CD4-positive, alpha-beta T cell treated with Interleukin-10 for 1 hour (primary cell): ENCODE data around the gene PMVK.
A peak's percentile ranks its signal among the peaks of the same experiment; 100 is the strongest.

Experiments
- DNase-seq: peaks from one replicate; pipeline ENCODE4 v3.0.0-alpha.2; 2020

PMVK gene

DNA sequence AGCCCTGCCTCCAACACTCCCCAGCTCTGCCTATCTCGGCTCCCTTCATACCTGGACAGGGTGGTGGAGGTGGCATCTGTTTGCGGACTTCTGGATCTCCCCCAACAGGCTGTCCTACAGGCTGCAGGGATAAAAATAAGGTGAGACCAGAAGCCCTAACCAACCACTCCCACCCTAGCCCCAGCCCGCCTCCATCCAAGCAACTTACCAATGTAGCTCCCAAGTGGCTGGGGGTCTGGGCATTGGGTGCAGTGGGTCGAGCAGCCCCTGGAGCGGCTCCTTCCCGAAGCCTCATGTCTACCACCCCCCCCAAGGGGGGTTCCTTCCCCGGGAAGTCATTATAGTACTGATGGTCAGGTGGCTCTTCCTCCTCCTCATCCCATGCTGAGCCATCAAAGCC lies 29.6 kb upstream of the PMVK start:
- no peak for DNase-seq

DNA sequence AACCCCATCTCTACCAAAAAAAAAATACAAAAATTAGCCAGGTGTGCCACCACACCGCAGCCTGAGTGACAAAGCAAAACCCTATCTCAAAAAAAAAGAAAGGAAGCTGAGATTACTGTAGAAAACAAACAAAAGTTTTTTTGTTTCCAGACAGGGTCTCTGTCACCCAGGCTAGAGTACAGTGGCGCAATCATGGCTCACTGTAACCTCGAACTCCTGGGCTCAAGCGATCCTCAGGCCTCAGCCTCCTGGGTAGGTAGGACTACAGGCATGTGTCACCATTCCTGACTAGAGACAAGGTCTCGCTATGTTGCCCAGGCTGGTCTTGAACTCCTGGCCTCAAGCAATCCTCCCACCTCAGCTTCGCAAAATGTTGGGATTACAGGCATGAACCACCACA lies 27.8 kb upstream of the PMVK start:
- no peak for DNase-seq

GRCh38 chr1:154963643-154964042 lies 27.1 kb upstream of the PMVK start:
- DNase-seq = no peak

- no peak for DNase-seq
These were observed 26.3 kb upstream of the PMVK start for GRCh38 chr1:154962795-154963330.

GRCh38 chr1:154962156-154962749 lies 25.7 kb upstream of the PMVK start:
- no peak for DNase-seq

GRCh38 chr1:154961207-154962155 lies 25.0 kb upstream of the PMVK start, which contains the start of gene PYGO2:
PYGO2 (minus strand) TSS chr1:154961782; CDS start chr1:154961576, 206 bp downstream.
- peak; percentile 86 for DNase-seq

DNA sequence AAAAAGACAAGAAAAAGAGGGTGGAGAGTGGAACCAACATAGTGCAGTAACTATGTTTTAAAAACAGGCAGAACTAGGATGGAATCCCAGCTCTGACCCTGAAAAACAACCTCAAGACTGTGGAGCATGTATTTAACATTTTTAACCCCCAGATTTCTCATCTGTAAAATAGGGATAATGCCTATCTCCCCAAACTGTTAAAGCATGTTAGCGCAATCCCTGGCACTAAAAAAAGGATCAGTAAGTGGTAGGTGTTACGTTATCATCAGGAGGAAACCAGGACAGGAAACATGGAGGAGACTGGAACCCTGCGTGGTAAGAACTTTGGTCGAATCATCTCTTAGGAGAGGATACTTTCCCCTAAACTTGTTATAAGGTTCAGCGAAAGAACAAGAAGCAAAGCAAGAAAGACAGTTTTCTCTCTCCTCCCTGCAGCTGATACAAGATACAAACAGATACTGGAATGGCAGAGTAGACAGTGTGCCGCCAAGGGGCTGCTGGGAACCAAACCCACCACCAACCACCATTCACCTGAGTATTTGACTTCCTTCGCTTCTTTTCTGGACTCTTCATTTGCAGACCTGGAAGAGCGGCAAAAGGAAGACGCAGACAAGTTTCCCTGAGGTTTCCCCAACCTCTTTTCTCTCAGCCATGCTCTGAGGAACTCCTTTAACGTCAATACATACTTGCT lies 24.1 kb upstream of the PMVK start:
- DNase-seq = no peak

GRCh38 chr1:154959426-154959780 lies 22.9 kb upstream of the PMVK start:
- DNase-seq = no peak

- no peak for DNase-seq
These were observed 22.3 kb upstream of the PMVK start for GRCh38 chr1:154958681-154959425.

DNA sequence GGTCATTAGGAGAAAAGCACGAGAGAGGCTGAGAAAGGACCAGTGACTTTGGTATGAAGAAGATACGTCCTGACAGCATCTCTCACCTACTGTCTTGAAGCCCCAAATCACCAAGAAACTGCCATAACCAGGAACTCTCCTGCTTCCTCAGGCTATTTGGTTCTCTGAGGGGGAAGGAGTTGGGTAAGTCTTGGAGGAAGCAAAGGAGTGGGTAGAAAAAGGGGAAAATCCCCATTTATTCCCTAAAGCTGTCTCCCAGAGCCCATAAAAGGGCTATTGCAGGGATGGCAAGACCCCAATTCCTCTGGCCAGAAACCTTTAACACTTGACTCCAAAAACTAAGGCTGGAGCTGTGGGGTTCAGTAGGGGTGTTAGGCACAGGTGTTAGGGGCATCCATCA lies 21.5 kb upstream of the PMVK start:
- no peak for DNase-seq

DNA sequence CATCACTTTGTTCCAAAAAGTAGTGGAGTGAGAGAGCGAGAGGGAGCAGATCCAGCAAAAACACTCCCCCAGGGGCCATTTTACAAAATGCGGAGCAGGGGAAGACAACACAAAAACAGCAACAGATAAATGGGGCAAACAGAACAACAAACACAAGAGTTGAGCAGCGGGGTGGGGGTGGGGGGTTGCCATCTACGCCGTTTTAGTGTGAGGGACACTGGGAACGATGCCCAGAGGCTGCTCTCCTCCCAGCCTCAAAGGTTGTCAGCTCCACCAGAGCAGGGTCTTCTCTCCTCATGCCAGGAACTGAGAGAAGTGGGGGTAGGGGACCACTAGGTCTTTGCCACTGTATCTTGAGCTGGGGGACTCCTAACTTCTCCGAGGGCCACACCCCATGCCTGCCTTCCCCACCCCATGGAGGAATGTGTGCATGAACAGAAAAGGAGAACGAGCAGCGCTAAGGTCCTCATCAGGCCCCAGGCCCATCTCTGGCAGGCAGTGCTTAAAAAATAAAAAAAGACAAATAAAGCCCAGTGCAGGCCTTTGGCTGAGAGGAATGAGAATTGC lies 20.7 kb upstream of the PMVK start:
- DNase-seq = no peak

- no peak for DNase-seq
These were observed 20.0 kb upstream of the PMVK start for GRCh38 chr1:154956544-154956941.

DNA sequence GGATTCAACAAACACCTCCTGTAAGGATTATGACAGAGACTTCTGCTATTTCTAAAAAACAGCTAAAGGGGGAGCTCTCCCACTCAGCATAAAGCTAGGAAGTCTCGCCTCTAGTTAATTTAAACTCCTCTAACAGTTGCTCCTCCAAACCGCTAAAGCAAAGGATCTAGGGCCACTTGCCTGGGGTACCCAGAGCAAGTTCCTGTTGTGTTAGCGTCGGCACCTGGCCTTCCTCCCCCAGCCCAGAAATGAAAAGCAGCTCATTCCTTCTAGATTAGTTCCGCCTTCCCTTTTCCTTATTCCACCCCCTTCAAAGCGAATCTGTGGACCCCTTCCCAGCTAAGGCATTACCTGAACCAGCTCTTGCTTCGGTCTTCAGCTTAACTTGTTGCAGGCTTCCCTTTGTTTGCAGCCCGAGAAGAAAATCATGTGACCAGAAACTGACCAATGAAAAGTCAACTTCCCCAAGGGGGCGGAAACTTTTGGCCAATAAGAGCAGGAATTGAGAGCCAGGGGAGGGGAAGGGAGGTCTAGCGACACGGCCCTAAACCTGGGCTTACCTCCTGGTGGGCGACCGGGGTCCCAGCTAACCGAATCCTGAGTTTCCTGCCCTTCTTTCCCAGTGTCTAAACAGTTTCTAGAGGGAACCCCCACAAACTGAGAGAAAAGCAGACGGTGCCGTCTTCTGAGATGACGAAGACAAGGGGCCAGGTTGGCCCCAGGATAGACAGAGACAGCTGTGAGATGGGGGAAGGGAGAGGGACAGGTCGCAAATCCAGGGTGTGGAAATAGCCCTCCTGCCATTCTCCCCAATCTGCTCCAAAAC lies 19.4 kb upstream of the PMVK start, which contains the start of gene PBXIP1:
Gene PBXIP1, minus strand, starts transcription at position 382 of the 826 bp plus-strand sequence. CDS start 2,378 bp downstream, outside the sequence.
- DNase-seq = peak; percentile 97

- DNase-seq = peak; percentile 98
These were observed 18.7 kb upstream of the PMVK start for GRCh38 chr1:154955039-154955717.

GRCh38 chr1:154954541-154954940 lies 18.0 kb upstream of the PMVK start:
- no peak for DNase-seq

- no peak for DNase-seq
These were observed 17.1 kb upstream of the PMVK start for GRCh38 chr1:154953611-154954038.

GRCh38 chr1:154952664-154953063 lies 16.1 kb upstream of the PMVK start:
- DNase-seq = no peak

DNA sequence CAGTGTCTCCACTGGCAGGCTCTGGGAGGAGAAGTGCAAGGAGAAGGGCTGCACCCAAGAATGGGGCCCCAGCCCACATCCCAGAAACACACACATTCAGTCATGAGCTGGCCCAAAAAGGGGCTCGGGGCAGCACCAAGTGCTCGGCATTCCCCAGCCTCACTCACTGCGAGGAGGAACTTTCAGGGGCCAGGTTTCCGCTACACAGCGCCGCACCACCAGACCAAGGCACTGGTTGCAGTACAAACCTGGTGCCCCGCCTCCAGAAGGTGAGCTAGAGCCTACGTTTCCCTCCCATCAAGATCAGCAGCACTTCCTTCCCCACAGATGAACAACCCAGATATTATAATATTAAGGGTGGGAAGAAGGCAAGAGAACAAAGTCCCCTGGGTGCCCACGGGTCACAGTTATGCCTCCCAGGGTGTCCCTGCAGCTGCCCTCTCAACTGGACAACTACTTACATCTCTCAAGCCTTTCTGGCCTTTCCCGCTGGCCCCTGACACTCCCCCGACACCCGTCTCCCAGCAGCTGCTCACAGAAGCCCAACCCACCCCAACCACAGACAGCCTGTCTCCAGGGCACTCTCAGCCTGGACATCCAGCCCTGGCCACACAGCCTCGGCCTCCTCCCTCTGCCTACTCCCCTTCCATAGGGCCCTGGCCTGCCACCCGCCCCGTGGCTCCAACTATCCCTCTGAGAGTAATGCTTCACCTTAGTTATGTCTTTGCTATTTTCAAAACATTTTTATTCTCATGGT lies 15.6 kb upstream of the PMVK start:
- peak; percentile 82 for DNase-seq

DNA sequence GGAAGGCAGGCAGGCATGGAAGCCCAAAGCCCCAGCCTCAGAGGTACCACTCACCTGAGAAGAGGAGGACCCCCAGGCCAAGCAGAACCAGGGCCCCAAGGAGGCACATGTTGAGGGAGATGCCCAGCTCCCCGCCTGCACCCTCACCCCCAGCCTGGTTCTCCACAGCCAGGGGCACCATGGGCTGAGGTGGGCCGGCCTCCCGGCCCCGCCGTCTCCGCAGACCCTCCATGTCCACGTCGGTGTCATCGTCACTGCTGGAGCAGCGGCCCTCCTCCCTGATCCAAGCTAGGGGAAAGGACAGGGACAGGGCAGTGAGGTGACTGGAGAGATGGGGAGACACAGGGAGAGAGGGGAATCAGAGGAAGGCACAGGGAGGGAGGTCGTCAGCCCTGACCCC lies 11.6 kb upstream of the PMVK start:
- no peak for DNase-seq
